Neural cell (in vitro differentiated cells): ENCODE results near the gene MIF. TPM values are rescaled to one million over a fixed set of nuclear protein-coding genes. Genes with fewer than 3 reads are reported as not detected.
A peak's percentile ranks its signal among the peaks of the same experiment; 100 is the strongest.

Source experiments
- H2AFZ ChIP-seq: fragments of 200-600, 300-800 bp; sonication (generic), shearing (Covaris generic); 2 replicates; pipeline ENCODE4 v1.6.0; 2014; ENCODE audit warnings: low read depth, mild to moderate bottlenecking, antibody characterized with exemption, low read length, moderate library complexity
- H3F3A ChIP-seq: fragments of 200-600 bp; shearing (Covaris generic); 2 replicates; pipeline ENCODE4 v1.6.1; 2016; ENCODE audit warnings: mild to moderate bottlenecking, moderate library complexity, mixed read lengths, antibody characterized with exemption, low read length; ENCODE audit not compliant: insufficient read depth, poor library complexity, severe bottlenecking
- H3K27ac ChIP-seq: fragments of 200-600, 300-800 bp; sonication (generic), shearing (Covaris generic); 2 replicates; pipeline ENCODE4 v1.5.1; 2014; ENCODE audit warnings: mild to moderate bottlenecking, low read length, moderate library complexity
- H3K27me3 ChIP-seq: fragments of 300-800, 200-600 bp; sonication (generic), shearing (Covaris generic); 2 replicates; pipeline ENCODE4 v1.6.0; 2014; ENCODE audit warnings: mild to moderate bottlenecking, low read depth, low read length, moderate library complexity; ENCODE audit not compliant: insufficient read depth
- H3K36me3 ChIP-seq: fragments of 300-800, 200-600 bp; sonication (generic), shearing (Covaris generic); 2 replicates; pipeline ENCODE4 v1.5.1; 2014; ENCODE audit warnings: mild to moderate bottlenecking, antibody characterized with exemption, low read length, moderate library complexity; ENCODE audit not compliant: insufficient read depth
- H3K4me2 ChIP-seq: fragments of 300-800, 200-600 bp; sonication (generic), shearing (Covaris generic); 2 replicates; pipeline ENCODE4 v1.6.0; 2014; ENCODE audit warnings: mild to moderate bottlenecking, low read length
- H3K4me3 ChIP-seq: fragments of 300-800, 200-600 bp; sonication (generic), shearing (Covaris generic); 2 replicates; pipeline ENCODE4 v1.5.1; 2014; ENCODE audit warnings: mild to moderate bottlenecking, low read length, moderate library complexity
- H3K79me2 ChIP-seq: fragments of 200-600 bp; shearing (Covaris generic); replicated peaks from 2 replicates; pipeline ENCODE4 v1.6.0; 2014; ENCODE audit warnings: mild to moderate bottlenecking, low read length, moderate library complexity; ENCODE audit not compliant: insufficient read depth
- H3K9ac ChIP-seq: fragments of 300-800, 200-600 bp; sonication (generic), shearing (Covaris generic); 2 replicates; pipeline ENCODE4 v1.6.1; 2016; ENCODE audit warnings: mild to moderate bottlenecking, low read length, mixed read lengths
- H3K9me2 ChIP-seq: fragments of 200-600 bp; shearing (Covaris generic); 2 replicates; pipeline ENCODE4 v1.6.1; 2016; ENCODE audit warnings: mild to moderate bottlenecking, low read length, mixed read lengths; ENCODE audit not compliant: insufficient read depth
- H3K9me3 ChIP-seq: fragments of 200-600, 300-800 bp; sonication (generic), shearing (Covaris generic); 2 replicates; pipeline ENCODE4 v1.6.1; 2016; ENCODE audit warnings: mild to moderate bottlenecking, mixed run types, low read length, moderate library complexity, mixed read lengths
- H4K20me1 ChIP-seq: fragments of 200-600 bp; shearing (Covaris generic); 2 replicates; pipeline ENCODE4 v1.6.1; 2016; ENCODE audit warnings: mild to moderate bottlenecking, mixed run types; ENCODE audit not compliant: insufficient read depth
- EP300 ChIP-seq: fragments of 450-650 bp; conservative IDR thresholded peaks from 2 replicates; pipeline ENCODE4 v1.6.1; 2014; ENCODE audit warnings: antibody characterized with exemption, mild to moderate bottlenecking, moderate library complexity; ENCODE audit not compliant: poor library complexity, severe bottlenecking
- EZH2 ChIP-seq: fragments of 200-600, 300-800 bp; shearing (Covaris generic), sonication (generic); IDR thresholded peaks from 2 replicates; pipeline ENCODE4 v1.6.1; 2014; ENCODE audit warnings: antibody characterized with exemption, low read length, borderline replicate concordance, mild to moderate bottlenecking; ENCODE audit not compliant: insufficient read depth, poor library complexity, severe bottlenecking
- MXI1 ChIP-seq: fragments of 450-650 bp; conservative IDR thresholded peaks from 2 replicates; pipeline ENCODE4 v1.6.1; 2014; ENCODE audit warnings: antibody characterized with exemption, mild to moderate bottlenecking; ENCODE audit not compliant: poor library complexity, severe bottlenecking
- POLR2AphosphoS5 ChIP-seq: IDR thresholded peaks from 2 replicates; pipeline ENCODE4 v1.6.1; 2012
- RAD21 ChIP-seq: fragments of 450-650 bp; conservative IDR thresholded peaks from 2 replicates; pipeline ENCODE4 v1.6.1; 2014; ENCODE audit warnings: antibody characterized with exemption, mild to moderate bottlenecking, moderate library complexity
- REST ChIP-seq: IDR thresholded peaks from 2 replicates; pipeline ENCODE4 v1.6.1; 2012; ENCODE audit warnings: borderline replicate concordance
- SMC3 ChIP-seq: fragments of 450-650 bp; conservative IDR thresholded peaks from 2 replicates; pipeline ENCODE4 v1.6.1; 2014; ENCODE audit warnings: antibody characterized with exemption, mild to moderate bottlenecking, moderate library complexity; ENCODE audit not compliant: poor library complexity
- TAF1 ChIP-seq: IDR thresholded peaks from 2 replicates; pipeline ENCODE4 v1.6.1; 2012; ENCODE audit warnings: low read depth
- polyA plus RNA-seq: library from polyadenylated mRNA; depleted of rRNA; stranded (reverse); fragments of >200 nt; gene quantifications from 2 replicates; pipeline ENCODE4 v1.2.3, GENCODE V29; 2014
- TF ChIP-seq, protein P1 (sequence below): fragments of 450-650 bp; IDR thresholded peaks from 2 replicates; pipeline ENCODE4 v1.5.1; 2014; ENCODE audit warnings: antibody characterized with exemption, mild to moderate bottlenecking, moderate library complexity; ENCODE audit not compliant: poor library complexity, severe bottlenecking

Gene MIF
- polyA plus RNA-seq, 1 donor from 2014 or later, result 369 TPM

- no peaks in the 10 kb centered on the region for H3K9me2 ChIP-seq
- no peaks in the 10 kb centered on the region for H3K79me2 ChIP-seq
- no peaks in the 10 kb centered on the region for H3K27me3 ChIP-seq
- no peaks in the 10 kb centered on the region for H4K20me1 ChIP-seq
- H3K27ac ChIP-seq, result peak overlapping the region; percentile 84
- peak overlapping the region; percentile 71 for H3K4me3 ChIP-seq
- H3K36me3 ChIP-seq, result no peaks in the 10 kb centered on the region
- H3F3A ChIP-seq, result no peaks in the 10 kb centered on the region
- no peaks in the 10 kb centered on the region for H3K9me3 ChIP-seq
- peak overlapping the region; percentile 83 for H3K9ac ChIP-seq
- H3K4me2 ChIP-seq, result peak overlapping the region; percentile 84
- H2AFZ ChIP-seq, result peak overlapping the region; percentile 74
- TF ChIP-seq, protein P1, sequence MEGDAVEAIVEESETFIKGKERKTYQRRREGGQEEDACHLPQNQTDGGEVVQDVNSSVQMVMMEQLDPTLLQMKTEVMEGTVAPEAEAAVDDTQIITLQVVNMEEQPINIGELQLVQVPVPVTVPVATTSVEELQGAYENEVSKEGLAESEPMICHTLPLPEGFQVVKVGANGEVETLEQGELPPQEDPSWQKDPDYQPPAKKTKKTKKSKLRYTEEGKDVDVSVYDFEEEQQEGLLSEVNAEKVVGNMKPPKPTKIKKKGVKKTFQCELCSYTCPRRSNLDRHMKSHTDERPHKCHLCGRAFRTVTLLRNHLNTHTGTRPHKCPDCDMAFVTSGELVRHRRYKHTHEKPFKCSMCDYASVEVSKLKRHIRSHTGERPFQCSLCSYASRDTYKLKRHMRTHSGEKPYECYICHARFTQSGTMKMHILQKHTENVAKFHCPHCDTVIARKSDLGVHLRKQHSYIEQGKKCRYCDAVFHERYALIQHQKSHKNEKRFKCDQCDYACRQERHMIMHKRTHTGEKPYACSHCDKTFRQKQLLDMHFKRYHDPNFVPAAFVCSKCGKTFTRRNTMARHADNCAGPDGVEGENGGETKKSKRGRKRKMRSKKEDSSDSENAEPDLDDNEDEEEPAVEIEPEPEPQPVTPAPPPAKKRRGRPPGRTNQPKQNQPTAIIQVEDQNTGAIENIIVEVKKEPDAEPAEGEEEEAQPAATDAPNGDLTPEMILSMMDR, result no peak
- no peak for TF ChIP-seq RAD21
- no peak for TF ChIP-seq SMC3
- no peak for TF ChIP-seq REST
- TF ChIP-seq MXI1, result no peak
- TF ChIP-seq EZH2, result no peak
- no peak for TF ChIP-seq EP300
- TF ChIP-seq POLR2AphosphoS5, result no peak
- TF ChIP-seq TAF1, result no peak
These were observed 19.1 kb downstream of the MIF start for GRCh38 chr22:23913306-23913660.

DNA sequence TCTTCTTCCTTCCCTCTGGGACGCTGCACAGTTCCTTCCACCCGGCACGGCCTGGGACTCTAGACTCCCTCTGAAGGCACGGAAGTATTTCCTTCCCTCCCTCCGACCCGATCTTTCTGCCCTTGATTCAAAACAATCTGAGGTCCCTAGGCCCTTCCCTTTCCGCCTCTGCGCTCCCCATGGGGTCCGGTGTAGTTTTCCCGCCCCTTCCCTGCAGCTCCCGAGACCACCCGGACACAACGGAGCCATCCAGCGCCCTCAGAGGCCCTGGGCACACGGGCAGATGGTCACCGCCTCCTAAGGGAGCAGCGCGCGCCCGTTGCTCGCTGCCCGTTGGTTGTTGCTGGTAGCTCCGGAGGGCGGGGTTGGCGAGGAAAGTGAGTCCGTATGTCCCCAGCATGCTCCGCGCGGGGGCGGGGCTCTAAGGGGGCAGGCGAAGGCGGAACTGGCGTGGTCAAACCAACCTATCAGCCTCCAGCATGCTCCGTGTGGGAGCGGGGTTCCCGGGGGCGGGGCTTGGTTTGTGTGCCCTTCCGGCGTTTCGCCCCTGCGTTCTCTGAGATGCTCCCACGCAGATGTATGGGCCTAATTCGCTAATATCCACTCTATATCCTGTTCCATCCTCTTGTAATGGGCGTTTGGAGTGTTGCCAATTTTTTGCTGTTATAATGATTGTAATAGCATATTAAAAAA is 19.6 kb downstream of the MIF start:
- H3K9ac ChIP-seq, result peak overlapping the region; percentile 83
- H2AFZ ChIP-seq, result peak overlapping the region; percentile 74
- no peaks in the 10 kb centered on the region for H4K20me1 ChIP-seq
- TF ChIP-seq REST (peak; percentile 66), SMC3 (peak; percentile 48), TAF1 (peak; percentile 83), POLR2AphosphoS5 (peak; percentile 98), RAD21 (peak; percentile 43), EZH2 (no peak), EP300 (peak; percentile 33), MXI1 (peak; percentile 77)
- TF ChIP-seq, protein P1, result no peak
- H3K9me2 ChIP-seq, result no peaks in the 10 kb centered on the region
- H3K4me3 ChIP-seq, result peak overlapping the region; percentile 71
- peak overlapping the region; percentile 84 for H3K4me2 ChIP-seq
- no peaks in the 10 kb centered on the region for H3F3A ChIP-seq
- no peaks in the 10 kb centered on the region for H3K27me3 ChIP-seq
- peak overlapping the region; percentile 84 for H3K27ac ChIP-seq
- no peaks in the 10 kb centered on the region for H3K79me2 ChIP-seq
- H3K9me3 ChIP-seq, result no peaks in the 10 kb centered on the region
- H3K36me3 ChIP-seq, result no peaks in the 10 kb centered on the region
